PC-9 (cell line): ENCODE results near the gene UBR7. TPM values are rescaled to one million over a fixed set of nuclear protein-coding genes. Genes with fewer than 3 reads are reported as not detected.
A peak's percentile ranks its signal among the peaks of the same experiment; 100 is the strongest.
"Not testable (repeated sequence)": the region's sequence is repeated elsewhere in the genome, so short reads cannot be mapped to it uniquely, and the experiment has no call there.

ENCODE experiments used
- BruUV-seq: library from RNA; stranded (reverse); fragments of 400-500 nt; replicated peaks from 2 replicates; lab custom pipeline; 2021; lab: Mats Ljungman, UMichigan
- CTCF ChIA-PET: fragments of 300-600 bp; sonication (Branson Sonifier 250); formaldehyde crosslinking; loops from one replicate; lab custom pipeline; 2022; ENCODE audit warnings: antibody characterized with exemption; lab: Charles Lee
- POLR2A ChIA-PET: fragments of 300-600 bp; sonication (Branson Sonifier 250); formaldehyde crosslinking; loops from one replicate; lab custom pipeline; 2022; ENCODE audit warnings: antibody characterized with exemption; ENCODE audit not compliant: unreplicated experiment; lab: Charles Lee
- DNase-seq, 2 experiments: peaks; one replicate each; pipeline versions ENCODE4 v3.0.0 to v3.0.0-alpha.2; 2015 to 2022; ENCODE audit warnings: mixed read lengths in 1 of 2
- H2AFZ ChIP-seq: fragments of 200-600 bp; sonication (generic); 2 replicates; pipeline ENCODE4 v1.8.1; 2017; ENCODE audit warnings: antibody characterized with exemption
- H3F3A ChIP-seq: fragments of 200-600 bp; sonication (generic); 2 replicates; pipeline ENCODE4 v1.8.1; 2017; ENCODE audit warnings: antibody characterized with exemption, mild to moderate bottlenecking, low read depth; ENCODE audit not compliant: insufficient read depth
- H3K27ac ChIP-seq: fragments of 200-600 bp; sonication (generic); 2 replicates; pipeline ENCODE4 v1.6.1; 2016; ENCODE audit warnings: mixed run types
- H3K27me3 ChIP-seq: fragments of 200-600 bp; sonication (generic); 2 replicates; pipeline ENCODE4 v1.6.1; 2016; ENCODE audit warnings: low read depth, mixed run types; ENCODE audit not compliant: insufficient read depth
- H3K36me3 ChIP-seq: fragments of 200-600 bp; sonication (generic); 2 replicates; pipeline ENCODE4 v1.6.1; 2016; ENCODE audit warnings: low read depth, mixed run types
- H3K4me1 ChIP-seq: fragments of 200-600 bp; sonication (generic); replicated peaks from 2 replicates; pipeline ENCODE4 v1.6.1; 2016; ENCODE audit warnings: mixed run types; ENCODE audit not compliant: insufficient read depth
- H3K4me2 ChIP-seq: fragments of 200-600 bp; sonication (generic); 2 replicates; pipeline ENCODE4 v1.6.1; 2017; ENCODE audit warnings: mixed run types
- H3K4me3 ChIP-seq: fragments of 200-600 bp; sonication (generic); 2 replicates; pipeline ENCODE4 v1.6.1; 2016; ENCODE audit warnings: mixed run types
- H3K79me2 ChIP-seq: fragments of 200-600 bp; sonication (generic); 2 replicates; pipeline ENCODE4 v1.6.1; 2017; ENCODE audit warnings: low read depth, mixed run types
- H3K9me2 ChIP-seq: fragments of 200-600 bp; sonication (generic); 2 replicates; pipeline ENCODE4 v1.8.1; 2017; ENCODE audit warnings: mild to moderate bottlenecking; ENCODE audit not compliant: insufficient read depth
- H3K9me3 ChIP-seq: fragments of 200-600 bp; sonication (generic); 2 replicates; pipeline ENCODE4 v1.8.1; 2016; ENCODE audit warnings: low read depth; ENCODE audit not compliant: insufficient read depth
- H4K20me1 ChIP-seq: fragments of 200-600 bp; sonication (generic); 2 replicates; pipeline ENCODE4 v1.8.1; 2017; ENCODE audit not compliant: insufficient read depth
- EZH2 ChIP-seq: fragments of 200-600 bp; sonication (generic); IDR thresholded peaks from 2 replicates; pipeline ENCODE4 v1.8.0; 2017; ENCODE audit warnings: antibody characterized with exemption, low read depth
- intact Hi-C: fragments of 100-400 bp; cut with micrococcal nuclease; formaldehyde crosslinking; loops from one replicate; pipeline ENCODE4 v1.10.0; 2022; ENCODE audit not compliant: unreplicated experiment
- total RNA-seq: library from RNA; stranded (reverse); gene quantifications from 2 replicates; pipeline ENCODE4 v1.2.3, GENCODE V29; 2021
- TF ChIP-seq, protein P1 (sequence below): fragments of 200-600 bp; sonication (generic); conservative IDR thresholded peaks from 2 replicates; pipeline ENCODE4 v1.6.1; 2017; ENCODE audit warnings: mixed run types, antibody characterized with exemption, mild to moderate bottlenecking, moderate library complexity

Gene UBR7
- total RNA-seq, 1 experiment from 2014 or later: 14.3 TPM

DNA sequence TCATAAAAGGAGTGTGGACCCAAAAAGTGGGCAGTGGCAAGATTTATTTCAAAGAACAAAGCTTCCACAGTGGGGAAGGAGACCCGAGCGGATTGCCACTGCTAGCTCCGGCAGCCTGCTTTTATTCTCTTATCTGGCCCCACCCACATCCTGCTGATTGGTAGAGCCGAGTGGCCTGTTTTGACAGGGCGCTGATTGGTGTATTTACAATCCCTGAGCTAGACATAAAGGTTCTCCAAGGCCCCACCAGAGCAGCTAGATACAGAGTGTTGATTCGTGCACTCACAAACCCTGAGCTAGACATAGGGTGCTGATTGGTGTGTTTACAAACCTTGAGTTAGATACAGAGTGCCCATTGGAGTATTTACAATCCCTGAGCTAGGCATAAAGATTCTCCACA lies 37.4 kb upstream of the UBR7 start:
- CTCF ChIA-PET, H3K36me3 ChIP-seq, H3K4me3 ChIP-seq, H3K9me2 ChIP-seq, POLR2A ChIA-PET, DNase-seq, H3K4me2 ChIP-seq, BruUV-seq, intact Hi-C loops, H4K20me1 ChIP-seq, H3K27ac ChIP-seq, H3K4me1 ChIP-seq, H3K79me2 ChIP-seq, H3K27me3 ChIP-seq, H3K9me3 ChIP-seq, H2AFZ ChIP-seq: not testable (repeated sequence)
- peaks cover 18% of the 10 kb centered on the region for H3F3A ChIP-seq

DNA sequence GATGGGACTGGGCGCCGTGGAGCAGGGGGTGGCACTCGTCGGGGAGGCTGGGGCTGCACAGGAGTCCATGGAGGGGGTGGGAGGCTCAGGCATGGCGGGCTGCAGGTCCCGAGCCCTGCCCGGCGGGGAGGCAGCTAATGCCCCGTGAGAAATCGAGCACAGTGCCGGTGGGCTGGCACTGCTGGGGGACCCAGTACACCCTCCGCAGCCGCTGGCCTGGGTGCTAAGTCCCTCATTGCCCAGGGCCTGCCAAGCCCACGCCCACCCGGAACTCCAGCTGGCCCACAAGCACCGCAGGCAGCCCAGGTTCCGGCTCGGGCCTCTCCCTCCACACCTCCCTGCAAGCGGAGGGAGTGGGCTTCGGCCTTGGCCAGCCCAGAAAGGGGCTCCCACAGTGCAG lies 36.9 kb upstream of the UBR7 start:
- H2AFZ ChIP-seq, CTCF ChIA-PET, DNase-seq, H3K9me3 ChIP-seq, H3K4me3 ChIP-seq, H3K4me2 ChIP-seq, intact Hi-C loops, H4K20me1 ChIP-seq, H3K36me3 ChIP-seq, H3K27ac ChIP-seq, BruUV-seq, POLR2A ChIA-PET, H3K4me1 ChIP-seq, H3K79me2 ChIP-seq, H3K27me3 ChIP-seq, H3K9me2 ChIP-seq: not testable (repeated sequence)
- peaks cover 18% of the 10 kb centered on the region for H3F3A ChIP-seq

DNA sequence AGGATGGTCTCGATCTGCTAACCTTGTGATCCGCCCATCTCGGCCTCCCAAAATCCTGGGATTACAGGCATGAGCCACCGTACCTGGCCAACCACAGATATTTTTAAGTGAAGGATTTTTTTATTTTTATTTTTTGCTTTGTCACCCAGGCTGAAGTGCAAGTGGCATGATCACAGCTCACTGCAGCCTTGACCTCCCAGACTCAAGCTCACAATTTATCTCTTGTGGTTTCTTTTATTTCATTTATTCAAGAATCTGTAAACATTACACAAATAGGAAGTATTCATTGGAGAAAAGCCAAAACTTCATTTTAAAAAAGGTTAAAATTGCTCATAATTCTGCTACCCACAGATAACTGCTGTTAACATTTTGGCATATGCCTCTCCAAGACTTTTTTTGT lies 35.7 kb upstream of the UBR7 start:
- POLR2A ChIA-PET: no interaction called here
- Histone ChIP-seq H3K4me1 (no peaks in the 10 kb centered on the region), H3K9me3 (no peaks in the 10 kb centered on the region), H2AFZ (no peak overlapping the region), H3K4me2 (peak overlapping the region; percentile 33; the same call in 1 of the 2 replicates), H3F3A (peaks cover 18% of the 10 kb centered on the region), H3K36me3 (no peaks in the 10 kb centered on the region), H3K27me3 (no peaks in the 10 kb centered on the region), H3K27ac (peak overlapping the region; percentile 43; the same call in 1 of the 2 replicates), H3K9me2 (no peaks in the 10 kb centered on the region), H3K79me2 (no peaks in the 10 kb centered on the region), H4K20me1 (no peaks in the 10 kb centered on the region), H3K4me3 (no peak overlapping the region)
- CTCF ChIA-PET: interaction anchor here (0.6 kb wide), 1 partner anchor 29 kb away, joined by 3 read pairs; no protein-coding TSS in a partner anchor
- no peak for TF ChIP-seq EZH2
- TF ChIP-seq, protein P1, sequence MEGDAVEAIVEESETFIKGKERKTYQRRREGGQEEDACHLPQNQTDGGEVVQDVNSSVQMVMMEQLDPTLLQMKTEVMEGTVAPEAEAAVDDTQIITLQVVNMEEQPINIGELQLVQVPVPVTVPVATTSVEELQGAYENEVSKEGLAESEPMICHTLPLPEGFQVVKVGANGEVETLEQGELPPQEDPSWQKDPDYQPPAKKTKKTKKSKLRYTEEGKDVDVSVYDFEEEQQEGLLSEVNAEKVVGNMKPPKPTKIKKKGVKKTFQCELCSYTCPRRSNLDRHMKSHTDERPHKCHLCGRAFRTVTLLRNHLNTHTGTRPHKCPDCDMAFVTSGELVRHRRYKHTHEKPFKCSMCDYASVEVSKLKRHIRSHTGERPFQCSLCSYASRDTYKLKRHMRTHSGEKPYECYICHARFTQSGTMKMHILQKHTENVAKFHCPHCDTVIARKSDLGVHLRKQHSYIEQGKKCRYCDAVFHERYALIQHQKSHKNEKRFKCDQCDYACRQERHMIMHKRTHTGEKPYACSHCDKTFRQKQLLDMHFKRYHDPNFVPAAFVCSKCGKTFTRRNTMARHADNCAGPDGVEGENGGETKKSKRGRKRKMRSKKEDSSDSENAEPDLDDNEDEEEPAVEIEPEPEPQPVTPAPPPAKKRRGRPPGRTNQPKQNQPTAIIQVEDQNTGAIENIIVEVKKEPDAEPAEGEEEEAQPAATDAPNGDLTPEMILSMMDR: no peak
- DNase-seq: peak in 1 of 2 experiments; percentile 78
- no TSS peak for BruUV-seq
- intact Hi-C loops: no loop called here

DNA sequence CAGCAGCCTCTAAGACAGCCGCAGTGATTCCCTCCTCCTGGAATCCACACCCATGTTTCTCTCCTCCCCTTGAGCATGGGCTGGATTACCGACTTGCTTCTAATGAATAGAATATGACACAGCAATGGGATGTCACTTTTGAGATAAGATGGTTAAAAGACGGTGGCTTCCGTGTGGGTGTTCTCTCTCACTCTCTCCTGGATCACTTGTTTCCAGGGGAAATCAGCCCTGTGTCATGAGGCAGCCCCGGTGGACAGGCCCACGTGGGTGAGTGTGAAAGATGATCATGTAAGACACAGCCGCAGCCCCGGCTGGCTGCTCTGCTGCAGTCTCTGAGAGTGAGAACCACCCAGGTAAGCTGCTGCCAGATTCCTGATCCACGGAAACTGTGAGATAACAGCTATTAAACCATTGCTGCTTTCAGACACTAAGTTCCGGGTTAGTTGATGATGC lies 33.1 kb upstream of the UBR7 start:
- POLR2A ChIA-PET: no interaction called here
- Histone ChIP-seq H3K9me3 (no peaks in the 10 kb centered on the region), H3K4me3 (no peak overlapping the region), H3F3A (peaks cover 18% of the 10 kb centered on the region), H3K9me2 (no peaks in the 10 kb centered on the region), H3K27me3 (no peaks in the 10 kb centered on the region), H2AFZ (no peak overlapping the region), H3K27ac (no peak overlapping the region), H4K20me1 (no peaks in the 10 kb centered on the region), H3K4me1 (no peaks in the 10 kb centered on the region), H3K4me2 (no peak overlapping the region), H3K36me3 (no peaks in the 10 kb centered on the region), H3K79me2 (no peaks in the 10 kb centered on the region)
- CTCF ChIA-PET: no interaction called here
- TF ChIP-seq, protein P1: no peak
- no peak for TF ChIP-seq EZH2
- intact Hi-C loops: no loop called here
- no TSS peak for BruUV-seq
- DNase-seq: no peak

DNA sequence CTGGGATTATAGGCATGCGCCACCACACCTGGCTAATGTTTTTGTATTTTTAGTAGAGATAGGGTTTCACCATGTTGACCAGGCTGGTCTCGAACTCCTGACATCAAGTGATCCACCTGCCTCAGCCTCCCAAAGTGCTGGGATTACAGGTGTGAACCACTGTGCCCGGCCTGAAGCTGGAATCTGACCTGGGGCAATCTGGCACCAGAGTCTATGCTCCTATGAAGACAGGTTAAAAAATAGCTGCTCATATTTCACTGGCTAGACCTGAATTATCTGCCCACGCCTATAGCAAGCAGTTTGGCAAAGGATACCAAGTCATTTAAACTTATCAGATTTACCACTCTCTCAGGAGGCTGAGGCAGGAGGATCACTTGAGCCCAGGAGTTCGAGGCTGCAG lies 32.3 kb upstream of the UBR7 start:
- H3K4me1 ChIP-seq, CTCF ChIA-PET, H3K36me3 ChIP-seq, H3K9me3 ChIP-seq, H3K79me2 ChIP-seq, H4K20me1 ChIP-seq, H3K4me2 ChIP-seq, H3K27ac ChIP-seq, intact Hi-C loops, H2AFZ ChIP-seq, H3K9me2 ChIP-seq, H3K4me3 ChIP-seq, H3K27me3 ChIP-seq, BruUV-seq, POLR2A ChIA-PET: not testable (repeated sequence)
- peak; percentile 22 to 77 for DNase-seq
- peaks cover 18% of the 10 kb centered on the region for H3F3A ChIP-seq
